Measurements from ENCODE around the gene APBB2.

GRCh38 chr4:41205130-41205529 is 9.2 kb downstream of the APBB2 start:
- TF ChIP-seq, protein P1, sequence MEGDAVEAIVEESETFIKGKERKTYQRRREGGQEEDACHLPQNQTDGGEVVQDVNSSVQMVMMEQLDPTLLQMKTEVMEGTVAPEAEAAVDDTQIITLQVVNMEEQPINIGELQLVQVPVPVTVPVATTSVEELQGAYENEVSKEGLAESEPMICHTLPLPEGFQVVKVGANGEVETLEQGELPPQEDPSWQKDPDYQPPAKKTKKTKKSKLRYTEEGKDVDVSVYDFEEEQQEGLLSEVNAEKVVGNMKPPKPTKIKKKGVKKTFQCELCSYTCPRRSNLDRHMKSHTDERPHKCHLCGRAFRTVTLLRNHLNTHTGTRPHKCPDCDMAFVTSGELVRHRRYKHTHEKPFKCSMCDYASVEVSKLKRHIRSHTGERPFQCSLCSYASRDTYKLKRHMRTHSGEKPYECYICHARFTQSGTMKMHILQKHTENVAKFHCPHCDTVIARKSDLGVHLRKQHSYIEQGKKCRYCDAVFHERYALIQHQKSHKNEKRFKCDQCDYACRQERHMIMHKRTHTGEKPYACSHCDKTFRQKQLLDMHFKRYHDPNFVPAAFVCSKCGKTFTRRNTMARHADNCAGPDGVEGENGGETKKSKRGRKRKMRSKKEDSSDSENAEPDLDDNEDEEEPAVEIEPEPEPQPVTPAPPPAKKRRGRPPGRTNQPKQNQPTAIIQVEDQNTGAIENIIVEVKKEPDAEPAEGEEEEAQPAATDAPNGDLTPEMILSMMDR (IDR thresholded peaks at IDR 0.05; ENCODE audit: low read depth, low read length, missing input control), result no peak
- TF ChIP-seq REST (IDR thresholded peaks at IDR 0.05), result no peak

Measured in liver (tissue), 2 donors.